GM21360 (cell line): ENCODE data around the gene C1orf198.

ENCODE experiments used
- ATAC-seq: cut with Tn5 transposase; IDR thresholded peaks from one replicate; pipeline ENCODE4 v1.9.1; 2021; ENCODE audit warnings: mild to moderate bottlenecking, moderate library complexity; ENCODE audit not compliant: unreplicated experiment

The C1orf198 gene

DNA sequence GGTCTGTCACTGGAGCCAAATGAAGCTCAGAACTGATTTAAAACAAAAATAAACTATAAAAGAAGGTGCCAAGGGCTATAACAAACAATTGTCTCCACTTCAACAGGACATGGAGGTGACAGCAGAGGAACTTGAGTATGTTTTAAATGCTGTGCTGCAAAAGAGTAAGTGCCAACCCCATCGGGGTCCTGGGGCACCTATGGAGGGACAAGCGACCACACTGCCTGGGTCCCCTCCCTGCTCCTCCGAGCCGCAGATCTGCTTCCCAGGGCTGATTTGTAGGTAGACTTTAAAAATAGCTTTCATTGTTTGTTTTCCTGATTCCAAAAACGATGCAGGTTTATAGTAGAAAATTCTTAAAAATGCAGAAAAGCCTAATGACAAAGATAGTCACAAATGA is 78.3 kb downstream of the C1orf198 start:
- no peak for ATAC-seq

DNA sequence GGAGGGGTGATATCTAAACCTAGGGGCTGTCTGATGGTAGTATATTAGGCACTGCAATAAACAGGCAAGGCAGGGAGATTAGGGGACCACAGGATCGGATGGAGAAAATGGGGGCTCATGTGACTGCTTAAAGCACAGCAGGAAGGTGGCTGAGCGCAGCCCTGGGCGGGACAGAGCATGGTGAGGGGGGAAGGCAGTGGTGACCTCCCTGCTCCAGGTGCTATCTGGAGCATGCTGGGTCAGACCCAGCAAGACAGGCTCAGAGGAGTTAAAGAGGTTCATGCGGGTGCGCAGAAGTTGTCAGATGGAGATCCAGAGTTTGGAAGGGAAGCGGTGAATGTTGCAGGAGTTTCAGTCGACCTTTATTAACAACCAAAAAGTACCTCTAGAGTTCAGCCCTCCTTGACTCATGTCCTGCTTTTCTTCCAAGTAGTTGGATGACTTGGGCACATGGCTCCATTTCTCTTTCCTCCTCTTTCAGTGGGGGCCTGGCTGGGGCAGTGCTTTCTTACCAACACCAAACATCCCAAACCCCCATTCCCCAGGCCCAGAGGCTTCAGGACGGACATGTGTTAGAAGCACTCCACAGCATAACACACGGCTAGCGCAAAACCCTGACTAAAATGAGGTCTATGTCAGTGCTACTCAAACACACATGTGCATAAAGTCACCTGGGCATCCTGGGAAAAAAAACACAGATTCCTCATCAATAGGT is 79.6 kb downstream of the C1orf198 start:
- no peak for ATAC-seq

DNA sequence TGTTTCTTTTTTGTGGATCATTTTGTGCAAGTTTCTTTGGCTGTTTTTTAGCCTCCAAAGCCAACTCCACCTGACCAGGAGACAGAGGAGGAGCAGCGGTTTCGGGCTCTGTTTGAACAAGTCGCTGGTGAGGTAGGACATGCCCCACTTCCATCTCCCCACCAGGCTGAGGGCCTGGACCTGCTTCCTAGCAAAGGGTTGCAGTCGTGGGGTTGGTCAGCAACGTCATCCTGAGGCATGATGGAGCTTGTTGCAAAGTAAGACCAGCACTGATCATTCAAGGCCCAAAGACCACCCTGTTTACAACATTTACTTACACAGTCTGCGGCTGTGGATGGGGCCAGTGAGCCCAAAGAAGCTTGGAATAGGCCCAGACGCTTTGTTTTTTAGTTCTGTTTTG is 80.8 kb downstream of the C1orf198 start:
- ATAC-seq: no peak
